Medulla oblongata (tissue), 1 donor: ENCODE data around the gene PYCR2.
"Not testable (repeated sequence)": the region's sequence is repeated elsewhere in the genome, so short reads cannot be mapped to it uniquely, and the experiment has no call there.

ENCODE experiments used
- DNase-seq: peaks from one replicate; pipeline ENCODE4 v3.0.0-alpha.2; 2015; ENCODE audit errors: extremely low spot score

The PYCR2 gene

DNA sequence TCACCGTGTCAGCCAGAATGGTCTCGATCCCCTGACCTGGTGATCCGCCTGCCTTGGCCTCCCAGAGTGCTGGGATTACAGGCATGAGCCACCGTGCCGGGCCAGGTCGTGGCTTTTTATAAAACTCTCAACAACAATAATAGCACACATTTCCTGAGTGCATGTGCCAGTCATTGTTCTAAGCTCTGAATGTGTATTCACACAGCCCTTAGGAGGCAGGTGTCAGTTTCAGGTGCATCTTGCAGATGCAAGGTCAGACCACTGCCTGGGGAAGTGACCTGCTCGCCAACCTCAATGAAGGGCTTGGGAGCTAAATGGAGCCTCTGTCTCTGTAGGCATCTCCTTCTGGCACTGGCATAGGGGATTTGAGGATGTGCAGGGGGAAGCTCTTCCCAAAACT lies 18.5 kb upstream of the PYCR2 start:
- no peak for DNase-seq

DNA sequence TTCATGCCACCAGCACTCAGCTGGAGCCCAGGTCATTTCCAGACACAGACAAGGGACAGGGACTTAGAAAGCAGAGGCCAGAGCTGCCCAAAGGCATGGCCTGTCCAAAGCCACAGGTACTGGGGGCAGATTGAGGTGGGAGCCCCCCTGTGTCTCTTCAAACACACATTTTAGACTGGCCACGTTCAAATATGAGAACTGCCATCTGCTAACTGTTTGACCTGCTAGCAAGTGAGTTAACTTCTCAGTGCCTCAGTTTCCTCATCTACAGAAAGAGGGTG lies 17.8 kb upstream of the PYCR2 start:
- DNase-seq, result no peak

DNA sequence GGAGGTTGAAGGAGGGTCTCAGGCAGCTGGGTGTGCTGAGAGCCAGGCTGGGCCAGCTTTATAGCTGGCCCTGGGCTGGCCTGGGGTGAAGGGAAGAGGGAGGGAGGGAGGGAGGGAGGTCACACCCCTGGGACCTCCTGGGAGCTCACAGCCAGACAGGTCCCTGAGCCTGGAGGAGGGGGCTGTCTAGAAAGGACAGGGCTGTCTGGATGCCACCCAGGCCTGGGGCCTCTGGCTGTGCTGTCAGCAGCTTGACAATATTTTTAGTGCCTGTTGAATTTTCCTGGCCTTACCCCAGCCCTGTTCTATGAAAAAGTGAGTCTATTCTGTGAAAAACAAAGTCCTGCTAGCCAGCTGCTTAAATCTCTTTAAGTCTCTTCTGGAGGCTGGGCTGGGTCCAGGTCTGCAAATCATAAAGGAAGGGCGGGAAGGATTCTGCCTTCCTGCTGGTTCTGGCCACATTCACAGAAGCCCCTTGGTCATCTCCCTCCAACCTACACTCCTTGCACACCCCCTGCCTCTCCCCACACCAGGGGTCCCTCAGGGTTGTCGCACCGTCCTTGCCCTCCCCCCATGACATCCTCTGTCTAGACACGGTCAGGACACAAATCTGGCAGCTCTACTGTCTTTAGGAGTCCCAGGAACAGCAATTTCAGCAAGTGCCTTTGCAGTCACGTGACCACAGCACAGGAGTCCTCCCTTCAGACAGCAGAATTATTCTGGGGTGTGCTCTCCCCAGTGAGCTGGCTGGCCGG lies 17.3 kb upstream of the PYCR2 start, which contains the start of gene LEFTY2:
Gene LEFTY2 (minus strand): TSS at position 34 of the 755 bp plus-strand sequence. CDS start 80 bp downstream, outside the sequence.
- no peak for DNase-seq

DNA sequence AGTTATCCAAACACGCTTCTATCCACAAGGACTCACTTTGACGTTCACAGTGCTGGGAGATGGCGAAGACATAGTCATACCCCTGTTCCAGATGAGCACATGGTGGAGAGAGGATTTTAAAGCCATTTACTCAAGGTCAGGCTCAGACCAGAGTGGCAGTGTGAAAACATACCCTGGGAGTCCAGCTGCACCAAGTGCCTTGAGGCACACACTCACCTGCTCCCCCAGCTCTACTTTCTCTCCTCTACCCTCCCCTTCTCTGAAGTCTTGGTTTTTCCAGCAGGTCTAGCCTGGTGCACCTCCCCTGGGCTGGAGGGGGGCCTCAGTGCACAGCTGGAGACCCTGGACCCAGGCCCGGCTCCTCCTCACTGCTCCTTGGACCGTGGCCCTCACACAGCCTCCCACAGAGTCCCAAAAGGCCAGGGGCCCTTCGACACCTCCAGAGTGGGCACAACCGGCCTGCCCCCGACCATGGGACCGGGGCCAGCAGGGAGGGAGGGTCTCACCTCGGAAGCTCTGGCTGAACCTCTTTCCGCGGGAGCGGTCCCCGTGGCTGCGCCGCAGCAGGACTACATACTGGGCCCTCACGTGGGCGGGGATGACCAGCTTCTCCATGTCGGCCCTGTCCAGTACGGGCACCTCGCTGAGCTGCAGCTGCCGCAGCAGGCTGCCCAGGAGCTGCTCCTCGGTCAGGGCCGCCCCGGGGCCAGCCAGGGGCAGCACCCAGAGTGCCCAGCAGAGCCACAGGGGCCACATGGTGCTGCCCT lies 16.5 kb upstream of the PYCR2 start:
- no peak for DNase-seq

DNA sequence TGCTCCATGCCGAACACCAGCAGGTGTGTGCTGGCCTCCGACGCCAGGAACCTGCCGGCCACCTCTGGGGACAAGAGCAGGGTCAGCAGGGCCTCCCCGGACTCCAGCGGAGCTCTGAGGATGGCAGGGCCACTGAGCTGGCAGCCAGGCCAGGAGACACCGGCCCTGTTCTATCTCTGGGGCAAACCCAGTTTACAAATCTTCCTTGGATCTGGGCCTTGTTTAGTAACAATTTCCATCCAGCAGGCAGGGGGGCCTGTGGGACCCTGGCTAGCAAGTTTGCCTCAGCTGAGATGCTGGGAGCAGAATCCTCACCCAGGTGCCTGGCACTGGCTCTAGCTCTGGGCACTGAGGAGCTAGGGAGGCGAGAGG lies 15.9 kb upstream of the PYCR2 start:
- not testable (repeated sequence) for DNase-seq

DNA sequence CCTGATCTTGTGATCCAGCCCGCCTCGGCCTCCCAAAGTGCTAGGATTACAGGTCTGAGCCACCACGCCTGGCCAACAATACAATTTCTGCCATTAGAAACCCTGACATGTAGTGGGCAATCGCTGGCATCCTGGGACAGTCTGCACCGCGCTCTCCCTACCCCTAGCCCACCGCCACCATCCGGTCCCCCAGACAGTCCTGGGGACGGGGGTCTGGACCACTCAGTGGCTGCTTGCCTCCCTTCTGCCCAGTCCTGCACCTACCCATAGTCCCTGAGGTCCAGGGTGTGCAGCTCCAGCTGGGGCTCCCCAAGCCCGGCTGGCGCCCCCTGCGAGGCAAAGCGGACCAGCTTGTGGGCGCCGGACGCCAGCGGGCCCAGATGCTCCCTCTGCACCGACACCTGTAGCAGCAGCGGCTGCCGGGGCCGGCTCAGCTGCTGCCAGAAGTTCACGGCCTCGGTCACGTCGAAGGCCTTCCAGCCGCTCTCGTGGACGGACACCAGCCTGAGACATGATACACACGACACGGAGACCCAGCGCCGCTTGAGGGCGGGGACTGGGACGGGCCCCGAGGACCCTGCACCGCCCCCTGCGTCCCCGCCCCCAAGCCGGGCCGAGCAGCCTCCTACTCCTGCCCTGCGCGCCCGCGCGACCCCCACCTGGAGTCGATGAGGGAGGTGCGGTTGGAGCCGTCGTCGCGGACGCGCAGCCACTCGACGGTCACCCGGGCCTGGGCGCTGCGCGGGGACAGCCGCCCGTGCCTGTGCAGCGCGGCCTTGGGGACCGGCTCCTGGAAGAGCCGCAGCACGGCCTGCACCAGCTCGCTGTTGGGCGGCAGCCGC lies 15.3 kb upstream of the PYCR2 start:
- not testable (repeated sequence) for DNase-seq

DNA sequence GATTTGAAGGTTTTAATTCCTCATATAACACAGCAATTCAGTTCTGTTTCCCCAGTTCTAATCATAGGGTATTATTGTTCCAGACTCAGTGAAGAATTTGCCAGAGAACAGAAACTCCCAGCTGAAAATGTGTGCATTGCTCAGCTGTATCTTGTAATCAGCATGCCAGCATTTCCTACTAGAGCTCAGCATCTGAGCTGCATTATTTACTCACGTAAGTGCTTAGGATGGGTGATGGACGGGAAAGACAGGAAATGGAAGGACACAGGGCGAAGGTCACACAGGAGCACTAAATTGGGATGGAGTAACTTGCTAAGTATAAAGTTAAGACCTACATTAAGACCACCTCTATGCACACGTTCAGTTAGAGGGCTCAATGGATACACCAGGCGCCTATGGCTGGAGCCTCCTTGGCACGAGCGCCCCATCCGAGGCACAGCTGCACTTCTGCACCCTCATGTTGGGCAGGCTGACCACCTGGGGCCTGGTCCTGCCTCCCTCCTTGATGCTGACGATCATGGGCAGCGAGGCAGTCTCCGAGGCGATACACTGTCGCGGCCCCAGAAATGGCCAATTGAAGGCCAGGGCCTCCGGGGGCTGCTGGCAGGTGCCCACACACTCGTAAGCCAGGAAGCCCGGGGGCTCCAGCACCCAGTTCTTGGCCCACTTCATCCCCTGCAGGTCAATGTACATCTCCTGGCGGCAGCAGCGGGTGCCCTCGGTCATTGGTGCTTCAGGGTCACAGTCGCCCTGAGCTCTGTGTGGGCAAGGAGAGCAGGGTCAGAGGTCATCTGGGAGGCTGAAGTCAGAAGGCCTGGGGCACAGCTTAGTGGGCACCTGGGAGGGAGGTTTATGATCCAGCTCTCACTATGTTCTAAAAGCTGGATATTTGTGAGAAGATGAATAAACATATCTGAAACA lies 13.3 kb upstream of the PYCR2 start:
- DNase-seq, result no peak

DNA sequence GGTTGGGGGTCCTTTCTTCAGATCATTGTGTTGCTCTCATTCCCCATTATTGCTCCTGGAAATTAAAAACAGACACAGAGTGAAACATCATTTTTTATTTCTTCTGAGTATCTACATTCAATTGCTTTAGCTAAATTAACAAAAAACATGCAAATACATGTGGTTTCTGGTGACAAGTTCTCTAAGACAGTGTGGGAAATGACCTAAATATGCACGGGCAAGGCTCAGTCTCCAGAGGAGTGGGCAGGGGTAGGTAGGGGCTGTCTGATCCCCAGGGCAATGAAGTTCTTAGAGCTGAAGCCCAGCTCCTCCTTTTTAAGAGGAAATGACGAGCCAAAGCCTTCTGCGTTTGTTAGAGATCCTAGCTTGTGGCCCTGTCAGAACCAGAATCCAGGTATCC lies 12.5 kb upstream of the PYCR2 start:
- DNase-seq, result no peak

DNA sequence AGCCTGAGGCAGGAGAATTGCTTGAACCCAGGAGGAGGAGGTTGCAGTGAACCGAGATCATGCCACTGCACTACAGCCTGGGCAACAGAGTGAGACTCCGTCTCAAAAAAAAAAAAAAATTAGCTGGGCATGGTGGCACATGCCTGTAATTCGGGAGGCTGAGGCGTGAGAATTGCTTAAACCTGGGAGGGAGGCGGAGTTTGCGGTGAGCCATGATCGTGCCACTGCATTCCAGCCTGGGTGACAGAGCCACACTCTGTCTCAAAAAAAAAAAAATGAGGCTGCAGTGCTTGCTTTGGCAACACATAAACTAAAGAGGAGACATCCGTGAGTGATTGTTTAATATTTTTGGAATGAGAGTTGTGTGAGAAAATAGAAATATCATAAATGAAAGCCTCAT lies 12.0 kb upstream of the PYCR2 start:
- DNase-seq, result not testable (repeated sequence)

DNA sequence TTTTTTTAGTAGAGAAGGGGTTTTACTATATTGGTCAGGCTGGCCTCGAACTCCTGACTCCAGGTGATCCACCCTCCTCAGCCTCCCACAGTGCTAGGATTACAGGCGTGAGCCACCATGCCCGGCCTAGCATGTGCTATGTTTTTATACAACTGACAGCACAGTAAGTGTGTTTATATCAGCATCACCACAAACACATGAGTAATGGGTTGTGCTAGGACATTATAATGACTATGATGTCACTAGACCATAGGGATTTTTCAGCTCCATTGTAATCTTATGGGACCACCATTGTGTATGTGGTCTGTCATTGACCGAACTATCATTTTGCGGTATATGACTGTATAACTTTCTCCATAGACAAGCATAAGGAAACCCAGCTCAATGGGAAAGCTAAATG lies 10.7 kb upstream of the PYCR2 start:
- no peak for DNase-seq

DNA sequence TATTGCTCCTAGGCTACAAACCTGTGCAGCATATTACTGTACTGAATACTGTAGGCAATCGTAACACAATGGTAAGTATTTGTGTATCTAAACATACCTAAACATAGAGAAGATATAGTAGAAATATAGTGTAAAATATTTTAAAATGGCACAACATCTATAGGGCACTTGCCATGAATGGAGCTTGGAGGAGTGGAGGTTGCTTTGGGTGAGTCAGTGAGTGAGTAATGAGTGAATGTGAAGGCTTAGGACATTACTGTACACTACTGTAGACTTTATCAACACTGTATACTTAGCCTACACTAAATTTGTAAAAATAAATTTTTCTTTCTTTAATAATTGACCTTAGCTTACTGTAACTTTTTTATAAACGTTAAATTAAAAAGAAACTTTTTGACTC lies 9.0 kb upstream of the PYCR2 start:
- no peak for DNase-seq

DNA sequence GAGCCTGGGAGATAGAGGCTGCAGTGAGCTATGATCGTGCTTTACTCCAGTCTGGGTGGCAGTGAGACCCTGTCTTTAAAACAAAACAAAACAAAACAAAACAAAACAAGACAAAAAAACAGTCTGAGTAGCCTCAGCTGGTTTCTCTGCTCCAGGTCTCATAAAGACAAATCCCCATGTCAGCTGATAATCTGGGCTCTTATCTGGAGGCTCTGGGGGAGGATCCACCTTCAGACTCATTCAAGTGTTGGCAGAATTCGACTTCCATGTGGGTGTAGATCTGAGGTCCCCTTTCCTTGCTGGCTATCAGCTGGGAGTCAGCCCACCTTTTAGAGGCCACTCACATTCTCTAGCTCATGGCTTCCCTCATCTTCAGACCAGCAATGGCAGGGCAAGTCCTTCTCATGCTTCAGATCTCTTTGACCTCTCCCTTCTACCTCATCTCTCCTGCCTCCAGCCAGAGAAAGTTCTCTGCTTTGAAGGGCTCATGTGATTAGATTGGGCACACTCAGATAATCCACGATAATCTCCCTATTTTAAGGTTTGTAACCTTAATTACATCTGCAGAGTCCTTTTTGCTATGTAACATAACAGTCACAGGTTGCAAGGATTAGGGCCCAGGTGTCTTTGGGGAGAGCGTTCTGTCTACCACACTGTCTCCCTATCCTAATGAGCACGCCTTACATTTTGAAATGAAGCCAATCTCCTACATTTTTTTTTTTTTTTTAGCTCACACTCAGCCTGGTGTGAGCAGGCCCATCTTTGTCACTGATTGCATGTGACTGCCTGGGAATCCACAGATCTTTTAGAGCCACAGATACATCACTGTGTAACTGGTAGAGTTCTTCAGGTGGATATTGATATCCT lies 7.5 kb upstream of the PYCR2 start:
- DNase-seq, result no peak

DNA sequence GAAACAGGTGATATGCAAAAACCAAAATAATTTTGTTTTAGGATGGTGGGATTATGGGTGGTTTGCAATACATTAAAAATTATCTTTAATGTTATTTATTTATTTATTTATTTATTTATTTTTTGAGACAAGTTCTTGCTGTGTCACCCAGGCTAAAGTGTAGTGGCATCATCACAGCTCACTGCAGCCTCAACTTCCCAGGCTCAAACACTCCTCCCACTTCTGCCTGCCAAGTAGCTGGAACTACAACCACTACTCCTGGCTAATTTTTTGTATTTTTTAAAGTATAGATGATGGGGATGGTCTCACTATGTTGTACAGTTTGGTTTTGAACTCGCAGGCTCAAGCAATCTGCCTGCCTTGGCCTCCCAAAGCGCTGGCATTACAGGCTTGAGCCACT lies 6.5 kb upstream of the PYCR2 start:
- no peak for DNase-seq

DNA sequence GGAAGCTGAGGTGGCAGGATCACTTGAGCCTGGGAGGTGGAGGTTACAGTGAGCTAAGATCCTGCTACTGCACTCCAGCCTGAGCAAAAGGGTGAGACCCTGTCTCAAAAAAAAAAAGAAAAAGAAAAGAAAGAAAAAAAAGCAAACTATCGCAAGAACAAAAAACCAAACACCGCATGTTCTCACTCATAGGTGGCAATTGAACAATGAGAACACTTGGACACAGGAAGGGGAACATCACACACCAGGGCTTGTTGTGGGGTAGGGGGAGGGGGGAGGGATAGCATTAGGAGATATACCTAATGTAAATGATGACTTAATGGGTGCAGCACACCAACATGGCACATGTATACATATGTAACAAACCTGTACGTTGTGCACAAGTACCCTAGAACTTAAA lies 5.4 kb upstream of the PYCR2 start:
- DNase-seq, result not testable (repeated sequence)

DNA sequence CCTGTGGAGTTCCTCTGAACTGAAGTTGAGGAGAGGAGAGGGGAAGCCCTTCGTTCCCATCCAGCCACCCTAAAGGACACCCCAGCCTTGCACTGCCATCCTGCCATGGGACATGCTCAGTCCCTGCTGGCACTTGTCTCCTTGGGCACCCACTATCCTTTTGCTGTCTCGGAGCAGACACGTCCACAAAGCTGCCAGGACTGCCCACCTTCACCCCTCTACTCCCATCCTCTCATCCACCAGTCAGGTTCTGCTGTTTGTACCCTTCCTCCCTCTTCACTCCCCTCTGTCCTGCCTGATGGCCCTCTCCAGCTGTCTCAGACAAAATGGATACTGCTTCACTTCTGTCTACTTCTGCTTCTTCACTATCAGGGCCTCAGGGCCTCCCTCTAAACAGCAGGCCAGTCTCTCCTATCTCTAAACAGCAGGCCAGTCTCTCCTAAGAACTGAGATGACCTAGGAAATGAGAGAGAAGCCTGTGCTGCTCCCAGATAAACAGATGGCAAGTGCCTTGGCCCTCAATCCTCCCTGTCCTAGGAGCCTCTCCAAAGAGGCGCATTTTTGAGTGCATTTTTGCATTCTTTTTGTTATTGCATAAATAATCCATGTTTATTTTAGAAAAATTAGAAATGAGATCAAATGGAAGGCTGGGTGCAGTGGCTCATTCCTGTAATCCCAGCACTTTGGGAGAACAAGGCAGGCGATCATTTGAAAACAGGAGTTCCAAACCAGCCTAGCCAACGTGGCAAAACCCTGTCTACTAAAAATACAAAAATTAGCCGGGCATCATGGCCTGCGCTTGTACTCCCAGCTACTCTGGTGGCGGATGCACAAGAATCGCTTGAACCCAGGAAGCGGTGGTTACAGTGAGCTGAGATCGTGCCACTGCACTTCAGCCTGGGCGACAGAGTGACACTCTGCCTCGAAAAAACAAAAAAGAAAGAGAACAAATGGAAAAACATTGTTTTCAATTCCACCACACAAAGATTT lies 4.4 kb upstream of the PYCR2 start:
- DNase-seq, result no peak

DNA sequence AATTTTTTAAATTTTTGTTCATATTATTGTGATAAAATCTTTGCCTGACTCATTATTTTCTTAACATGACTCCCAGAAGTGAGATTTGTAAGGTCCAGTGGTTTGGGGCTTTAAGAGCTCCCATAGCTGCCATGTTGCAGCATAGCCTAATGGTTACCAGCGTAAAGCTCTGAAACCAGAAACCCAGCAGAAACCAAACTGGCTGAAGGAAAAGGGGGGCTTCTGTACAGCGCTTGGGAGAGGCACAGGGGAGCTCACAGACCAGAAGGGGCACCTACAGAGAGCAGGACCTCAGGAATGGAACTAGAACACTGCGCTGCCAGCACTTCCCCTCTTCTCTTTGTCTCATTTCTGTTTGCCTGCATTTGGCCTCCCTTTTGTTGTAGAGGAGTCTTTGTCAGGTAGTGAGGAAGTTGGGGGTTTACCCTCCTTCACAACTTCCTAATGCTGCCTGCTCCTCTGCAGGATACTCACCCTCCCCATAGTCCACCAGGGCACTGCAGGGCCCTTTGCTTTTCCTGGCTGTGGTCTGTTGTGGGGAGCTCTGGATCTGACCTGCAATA lies 2.6 kb upstream of the PYCR2 start:
- no peak for DNase-seq

DNA sequence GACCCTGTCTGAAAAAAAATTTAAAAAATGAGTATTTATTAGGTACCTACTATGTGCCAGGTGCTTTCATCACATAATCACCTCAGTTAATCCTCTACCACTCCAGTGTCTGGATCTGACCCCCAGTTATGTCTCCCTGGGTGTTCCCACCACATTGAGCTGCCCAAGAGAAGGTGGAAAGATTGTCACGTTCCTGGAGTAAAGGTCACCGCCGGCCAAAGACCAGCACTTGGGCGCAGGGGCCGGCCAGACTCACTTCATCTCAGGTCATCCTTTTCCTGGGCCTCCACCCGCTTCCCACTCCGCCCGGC lies 714 bp downstream of the PYCR2 start:
- DNase-seq, result no peak

DNA sequence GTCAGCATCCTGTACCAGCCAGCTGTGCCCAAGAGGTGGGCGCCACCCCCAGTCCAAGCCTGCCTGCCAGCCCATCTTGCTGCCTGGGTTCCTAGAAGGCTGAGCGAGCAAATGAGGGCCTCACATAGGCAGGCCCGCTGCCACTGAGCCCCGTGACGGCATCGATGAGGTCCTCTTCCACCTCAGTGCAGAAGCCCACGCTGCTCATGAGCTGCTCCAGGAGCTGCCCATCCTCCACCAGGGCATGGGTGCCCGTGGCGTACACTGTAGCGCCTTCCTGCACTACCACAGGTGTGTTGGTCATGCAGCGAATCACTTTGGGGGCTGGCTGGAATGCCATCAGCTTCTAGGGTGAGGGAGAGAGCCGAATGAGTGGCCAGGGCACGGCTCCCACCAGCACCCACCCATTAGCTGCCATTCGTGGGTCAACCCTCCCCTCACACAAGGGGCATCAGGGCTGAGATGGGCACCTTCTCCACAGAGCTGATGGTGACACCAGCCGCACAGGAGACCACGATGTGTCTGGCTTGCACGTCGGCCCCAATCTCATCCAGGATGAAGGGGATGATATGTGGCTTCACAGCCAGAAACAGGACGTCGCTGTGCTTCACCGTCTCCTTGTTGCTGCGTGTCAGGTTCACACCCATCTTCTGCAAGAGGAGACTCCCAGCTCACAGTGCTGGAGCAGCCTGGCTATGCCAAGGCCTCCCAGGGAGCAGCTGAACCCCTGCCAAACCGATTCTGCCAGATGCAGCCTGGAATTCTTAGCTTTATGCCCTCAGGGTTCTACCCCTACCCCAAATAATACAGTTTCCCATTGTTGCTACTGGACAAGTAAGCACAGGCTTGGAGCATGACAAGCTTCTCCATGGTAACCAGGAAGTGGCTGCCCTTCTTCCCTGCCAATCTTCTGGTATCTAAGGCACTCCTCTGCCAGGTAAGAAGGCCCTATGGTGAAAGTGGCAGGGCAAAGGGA lies 2.0 kb downstream of the PYCR2 start:
- DNase-seq, result no peak
